ENCODE measurements around the gene E4F1. TPM values are rescaled to one million over a fixed set of nuclear protein-coding genes. Genes with fewer than 3 reads are reported as not detected.

The E4F1 gene
- total RNA-seq, 1 donor from 2014 or later = 13.5 TPM

DNA sequence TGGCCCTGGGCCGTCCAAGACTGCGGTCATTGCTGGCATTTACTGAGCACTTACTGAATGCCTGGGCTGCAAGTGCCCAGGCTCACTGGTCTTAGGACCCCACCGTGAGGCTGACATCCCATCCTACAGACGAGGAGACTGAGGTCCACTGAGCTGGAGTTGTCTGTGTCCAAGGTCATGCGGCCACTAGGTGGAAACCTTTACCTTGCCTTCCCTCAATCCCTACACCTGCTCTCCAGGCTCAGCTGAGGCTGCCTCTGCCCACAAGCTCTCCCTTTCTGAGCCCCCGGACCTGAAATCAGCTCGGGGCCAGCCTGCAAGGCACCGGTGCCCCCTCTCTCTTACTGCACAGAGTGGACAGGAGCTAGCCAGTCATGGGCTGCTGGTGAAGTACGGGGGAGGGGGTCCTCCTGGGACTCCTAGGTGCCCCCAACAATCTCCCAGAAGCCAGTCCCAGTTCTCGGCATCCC is 28.5 kb upstream of the E4F1 start:
- TF ChIP-seq, protein P1, sequence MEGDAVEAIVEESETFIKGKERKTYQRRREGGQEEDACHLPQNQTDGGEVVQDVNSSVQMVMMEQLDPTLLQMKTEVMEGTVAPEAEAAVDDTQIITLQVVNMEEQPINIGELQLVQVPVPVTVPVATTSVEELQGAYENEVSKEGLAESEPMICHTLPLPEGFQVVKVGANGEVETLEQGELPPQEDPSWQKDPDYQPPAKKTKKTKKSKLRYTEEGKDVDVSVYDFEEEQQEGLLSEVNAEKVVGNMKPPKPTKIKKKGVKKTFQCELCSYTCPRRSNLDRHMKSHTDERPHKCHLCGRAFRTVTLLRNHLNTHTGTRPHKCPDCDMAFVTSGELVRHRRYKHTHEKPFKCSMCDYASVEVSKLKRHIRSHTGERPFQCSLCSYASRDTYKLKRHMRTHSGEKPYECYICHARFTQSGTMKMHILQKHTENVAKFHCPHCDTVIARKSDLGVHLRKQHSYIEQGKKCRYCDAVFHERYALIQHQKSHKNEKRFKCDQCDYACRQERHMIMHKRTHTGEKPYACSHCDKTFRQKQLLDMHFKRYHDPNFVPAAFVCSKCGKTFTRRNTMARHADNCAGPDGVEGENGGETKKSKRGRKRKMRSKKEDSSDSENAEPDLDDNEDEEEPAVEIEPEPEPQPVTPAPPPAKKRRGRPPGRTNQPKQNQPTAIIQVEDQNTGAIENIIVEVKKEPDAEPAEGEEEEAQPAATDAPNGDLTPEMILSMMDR (IDR thresholded peaks at IDR 0.05; ENCODE audit: borderline replicate concordance) = peak; percentile 39
- Histone ChIP-seq H3K9me3 (replicated peaks) (no peaks in the 10 kb centered on the region), H3K4me1 (peaks cover 16% of the 10 kb centered on the region), H3K36me3 (no peaks in the 10 kb centered on the region), H3K27ac (replicated peaks) (no peak overlapping the region), H3K4me3 (peak overlapping the region; percentile 62), H3K27me3 (ENCODE audit: low read depth) (peaks cover 67% of the 10 kb centered on the region)
- no peak for DNase-seq
- intact Hi-C loops (cut with micrococcal nuclease) = no loop called here

DNA sequence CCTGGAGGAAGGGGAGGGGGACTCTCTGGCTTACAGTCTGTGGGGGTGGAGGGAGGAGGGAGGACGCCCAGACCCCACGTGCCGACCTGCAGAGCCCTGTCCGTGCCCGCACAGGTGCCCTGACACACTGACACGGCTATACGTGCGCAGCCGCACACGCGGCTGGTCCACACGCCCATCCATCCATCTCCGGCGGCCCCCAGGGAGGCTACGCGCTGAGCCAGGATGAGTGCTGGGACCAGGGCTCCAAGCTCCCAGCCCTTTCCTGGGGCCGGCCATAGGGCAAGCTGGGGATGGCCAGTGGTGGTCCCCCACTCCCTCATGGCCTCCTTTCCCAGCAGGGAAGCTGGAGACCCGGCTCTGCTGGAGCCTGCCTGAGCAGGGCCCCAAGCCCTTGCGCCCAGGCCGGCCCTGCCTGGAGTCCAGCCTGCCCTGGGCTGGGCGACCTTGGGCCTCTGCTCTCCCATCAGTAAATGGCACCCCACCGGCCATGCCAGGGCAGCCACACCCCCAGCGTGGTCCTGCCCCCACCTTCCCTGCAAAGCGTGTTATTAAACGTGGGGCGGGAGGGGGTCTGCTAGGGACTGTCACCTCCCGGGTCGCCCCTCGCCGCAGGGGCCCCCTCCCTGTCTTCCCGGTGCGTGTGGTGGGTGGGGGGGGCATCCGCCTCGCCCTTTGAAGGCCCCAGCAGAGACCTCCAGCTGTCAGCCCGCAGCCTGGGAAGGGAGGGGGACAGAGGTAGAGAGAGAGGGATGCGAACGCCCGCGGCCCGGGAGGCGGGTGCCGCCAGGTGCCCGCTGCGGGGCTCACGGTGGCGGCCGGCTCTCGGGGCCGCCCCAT is 27.8 kb upstream of the E4F1 start:
- H3K27me3 ChIP-seq (ENCODE audit: low read depth) = peaks cover 68% of the 10 kb centered on the region
- intact Hi-C loops (cut with micrococcal nuclease) = no loop called here
- DNase-seq = no peak
- peaks cover 16% of the 10 kb centered on the region for H3K4me1 ChIP-seq
- H3K9me3 ChIP-seq (replicated peaks) = no peaks in the 10 kb centered on the region
- TF ChIP-seq, protein P1 (IDR thresholded peaks at IDR 0.05; ENCODE audit: borderline replicate concordance) = no peak
- peak overlapping the region; percentile 62 for H3K4me3 ChIP-seq
- H3K27ac ChIP-seq (replicated peaks) = no peak overlapping the region
- no peaks in the 10 kb centered on the region for H3K36me3 ChIP-seq

DNA sequence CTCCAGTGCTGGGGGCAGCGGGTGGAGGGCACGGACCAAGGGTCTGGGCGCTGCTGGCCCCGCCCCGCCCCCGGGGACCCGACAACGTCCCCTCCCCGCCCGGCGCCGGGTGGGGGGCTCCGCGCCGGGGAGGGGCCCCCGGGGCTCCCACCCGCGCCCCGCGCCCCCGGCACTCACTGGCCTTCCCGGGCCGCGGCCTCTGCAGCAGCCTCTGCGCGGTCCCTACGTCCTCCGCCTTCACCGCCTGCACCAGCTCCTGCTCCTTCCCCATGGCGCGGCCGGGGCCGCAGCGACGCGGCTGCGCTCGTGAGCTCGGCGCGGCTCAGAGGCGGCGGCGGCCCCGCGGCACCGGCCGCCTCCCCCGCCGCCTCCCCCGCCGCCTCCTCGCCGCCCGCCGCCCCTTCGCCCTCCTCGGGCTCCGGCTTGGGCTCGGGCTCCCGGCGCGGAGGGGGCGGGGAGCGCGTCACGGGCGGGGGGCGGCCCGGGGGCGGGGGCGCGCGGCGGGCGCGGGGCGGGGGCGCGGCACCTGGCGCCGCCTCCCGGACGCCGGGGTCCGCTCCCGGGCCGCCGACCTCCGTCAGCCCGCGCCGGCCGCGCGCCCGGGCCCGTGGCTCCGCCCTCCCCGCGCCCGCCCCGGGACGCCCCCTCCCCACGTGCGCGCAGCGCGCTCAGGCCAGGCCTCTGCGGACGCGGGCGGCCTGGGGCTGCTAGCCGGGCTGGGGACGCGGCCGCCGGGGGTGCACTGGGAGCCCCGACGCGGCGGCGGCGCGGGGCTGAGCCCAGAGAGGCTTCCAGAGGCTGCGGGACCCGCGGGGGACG is 27.0 kb upstream of the E4F1 start, which contains the start of gene CASKIN1:
TSS of gene CASKIN1 (minus strand) at position 444 of the 819 bp plus-strand sequence. CDS start at position 271, 173 bp downstream.
- intact Hi-C loops (cut with micrococcal nuclease) = no loop called here
- Histone ChIP-seq H3K4me1 (peaks cover 16% of the 10 kb centered on the region), H3K36me3 (no peaks in the 10 kb centered on the region), H3K27me3 (ENCODE audit: low read depth) (peaks cover 68% of the 10 kb centered on the region), H3K9me3 (replicated peaks) (no peaks in the 10 kb centered on the region), H3K27ac (replicated peaks) (no peak within 1 kb of the TSS), H3K4me3 (peak within 1 kb of the TSS; percentile 62)
- no peak for DNase-seq
- TF ChIP-seq, protein P1 (IDR thresholded peaks at IDR 0.05; ENCODE audit: borderline replicate concordance) = no peak

DNA sequence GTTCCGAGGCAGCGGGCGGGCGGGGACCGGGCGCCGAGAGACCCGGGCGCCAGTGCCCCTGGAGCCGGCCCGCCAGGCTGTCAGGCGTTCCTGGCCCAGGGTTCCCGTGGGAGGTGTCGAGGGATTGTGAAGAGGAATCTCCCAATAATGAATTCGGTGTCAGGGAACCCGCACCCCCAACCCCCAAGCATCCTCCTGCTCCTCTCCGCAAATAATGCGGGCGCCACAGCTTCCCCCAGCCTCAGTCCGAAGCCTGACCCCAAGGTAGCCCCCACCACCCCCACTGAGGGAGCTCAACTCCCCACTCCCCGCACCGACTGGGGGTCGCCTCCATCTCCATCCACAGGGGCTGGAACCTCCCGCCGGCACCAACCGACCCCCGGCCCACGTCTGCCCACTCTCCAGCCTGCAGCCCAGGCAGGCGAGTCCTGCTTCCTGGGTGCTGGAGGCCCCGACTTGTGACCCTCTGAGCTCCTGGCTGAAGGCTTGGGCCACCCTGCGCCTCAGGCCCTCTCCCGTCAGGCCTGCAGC is 26.3 kb upstream of the E4F1 start:
- H3K36me3 ChIP-seq = no peaks in the 10 kb centered on the region
- peak overlapping the region; percentile 53 for H3K4me3 ChIP-seq
- no peak for DNase-seq
- H3K27ac ChIP-seq (replicated peaks) = no peak overlapping the region
- intact Hi-C loops (cut with micrococcal nuclease) = no loop called here
- H3K4me1 ChIP-seq = peaks cover 12% of the 10 kb centered on the region
- TF ChIP-seq, protein P1 (IDR thresholded peaks at IDR 0.05; ENCODE audit: borderline replicate concordance) = no peak
- H3K27me3 ChIP-seq (ENCODE audit: low read depth) = peaks cover 65% of the 10 kb centered on the region
- H3K9me3 ChIP-seq (replicated peaks) = no peaks in the 10 kb centered on the region

DNA sequence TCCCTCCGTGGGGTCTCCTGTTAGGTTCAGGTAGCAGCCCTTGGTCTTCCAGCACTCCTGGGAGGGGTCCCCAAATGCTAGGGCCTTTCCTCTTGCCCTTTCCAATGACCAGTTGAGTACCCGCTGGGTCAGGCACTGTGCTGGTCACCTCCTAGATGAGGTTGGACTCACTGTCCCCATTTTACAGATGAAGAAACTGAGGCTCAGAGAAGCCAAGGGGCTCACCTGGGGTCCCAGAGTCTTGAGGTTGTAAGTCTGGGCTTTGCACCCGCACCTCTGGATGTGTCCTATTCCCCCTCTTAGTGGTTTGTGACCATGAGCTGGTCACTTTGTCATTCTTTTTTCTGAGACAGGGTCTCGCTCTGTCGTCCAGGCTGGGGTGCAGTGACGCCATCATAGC is 25.6 kb upstream of the E4F1 start:
- intact Hi-C loops (cut with micrococcal nuclease) = no loop called here
- H3K27me3 ChIP-seq (ENCODE audit: low read depth) = peaks cover 62% of the 10 kb centered on the region
- DNase-seq = no peak

More for the DNA sequence above, 25.6 kb upstream of the E4F1 start:
- TF ChIP-seq, protein P1 (IDR thresholded peaks at IDR 0.05; ENCODE audit: borderline replicate concordance) = no peak
- H3K4me1 ChIP-seq = peaks cover 12% of the 10 kb centered on the region
- H3K27ac ChIP-seq (replicated peaks) = no peak overlapping the region
- no peaks in the 10 kb centered on the region for H3K36me3 ChIP-seq
- H3K9me3 ChIP-seq (replicated peaks) = no peaks in the 10 kb centered on the region
- H3K4me3 ChIP-seq = no peak overlapping the region

All from left ventricle myocardium inferior (tissue), 1 donor.